ENCODE data around the gene BBS12.

Gene BBS12

GRCh38 chr4:122732329-122733026 is at the start of gene BBS12:
Gene BBS12, plus strand, starts transcription at chr4:122732704. Its CDS starts 9,189 bp downstream, at chr4:122741893.
- peak; percentile 99 for DNase-seq

GRCh38 chr4:122686691-122687090 is 45.8 kb upstream of the BBS12 start:
- no peak for DNase-seq

- no peak for DNase-seq
Measured at GRCh38 chr4:122687531-122688061, 44.9 kb upstream of the BBS12 start.

- DNase-seq: no peak
Measured at GRCh38 chr4:122688529-122689140, 43.9 kb upstream of the BBS12 start.

GRCh38 chr4:122689972-122690371 is 42.5 kb upstream of the BBS12 start:
- no peak for DNase-seq

- no peak for DNase-seq
Measured at GRCh38 chr4:122691988-122692387, 40.5 kb upstream of the BBS12 start.

- DNase-seq: no peak
Measured at GRCh38 chr4:122692641-122693520, 39.6 kb upstream of the BBS12 start.

GRCh38 chr4:122695226-122695625 is 37.3 kb upstream of the BBS12 start:
- no peak for DNase-seq

- DNase-seq: peak; percentile 26
Measured at GRCh38 chr4:122700178-122700725, 32.3 kb upstream of the BBS12 start.

- DNase-seq: no peak
Measured at GRCh38 chr4:122701061-122701460, 31.4 kb upstream of the BBS12 start.

- no peak for DNase-seq
Measured at GRCh38 chr4:122701965-122702364, 30.5 kb upstream of the BBS12 start.

GRCh38 chr4:122702939-122703338 is 29.6 kb upstream of the BBS12 start:
- DNase-seq: no peak

GRCh38 chr4:122703868-122704267 is 28.6 kb upstream of the BBS12 start:
- DNase-seq: peak; percentile 13

- DNase-seq: no peak
Measured at GRCh38 chr4:122705009-122705408, 27.5 kb upstream of the BBS12 start.

GRCh38 chr4:122705547-122706117 is 26.9 kb upstream of the BBS12 start:
- no peak for DNase-seq

- DNase-seq: no peak
Measured at GRCh38 chr4:122706511-122706910, 26.0 kb upstream of the BBS12 start.

GRCh38 chr4:122707497-122707896 is 25.0 kb upstream of the BBS12 start:
- DNase-seq: no peak

- no peak for DNase-seq
Measured at GRCh38 chr4:122709236-122709635, 23.3 kb upstream of the BBS12 start.

- DNase-seq: no peak
Measured at GRCh38 chr4:122710434-122711308, 21.8 kb upstream of the BBS12 start.

GRCh38 chr4:122711919-122712318 is 20.6 kb upstream of the BBS12 start:
- no peak for DNase-seq

GRCh38 chr4:122712782-122713181 is 19.7 kb upstream of the BBS12 start:
- no peak for DNase-seq

- no peak for DNase-seq
Measured at GRCh38 chr4:122715221-122715620, 17.3 kb upstream of the BBS12 start.

Measured in EL (cell line).